Spleen (tissue), 11 donors: ENCODE data around the gene FBH1. TPM values are rescaled to one million over a fixed set of nuclear protein-coding genes. Genes with fewer than 3 reads are reported as not detected.
"Not testable (repeated sequence)": the region's sequence is repeated elsewhere in the genome, so short reads cannot be mapped to it uniquely, and the experiment has no call there.

ENCODE experiments used
- DNase-seq: peaks from one replicate; pipeline ENCODE4 v3.0.0-alpha.2; 2020
- H3K27ac ChIP-seq, 8 donors: fragments of 200-600 bp; sonication (generic) in 7 of 8; 1 replicate in 4 of 8; 2 replicates in 4 of 8; pipeline versions ENCODE4 v1.5.0 to v1.8.0; 2016 to 2021; ENCODE audit warnings: inconsistent platforms in 4 of 8, mild to moderate bottlenecking in 4 of 8, moderate library complexity in 1 of 8
- H3K27me3 ChIP-seq, 7 donors: fragments of 200-600 bp; sonication (generic) in 6 of 7; replicated peaks in 1 of 7; 1 replicate in 4 of 7; 2 replicates in 3 of 7; pipeline versions ENCODE4 v1.5.0 to v1.8.0; 2016 to 2021; ENCODE audit warnings: inconsistent platforms in 3 of 7, mild to moderate bottlenecking in 1 of 7
- H3K36me3 ChIP-seq, 6 donors: fragments of 200-600 bp; sonication (generic) in 5 of 6; 1 replicate in 4 of 6; 2 replicates in 2 of 6; pipeline versions ENCODE4 v1.5.0 to v1.8.0; 2016 to 2021; ENCODE audit warnings: inconsistent platforms in 2 of 6
- H3K4me1 ChIP-seq, 6 donors: fragments of 200-600 bp; sonication (generic) in 5 of 6; 1 replicate in 3 of 6; 2 replicates in 3 of 6; pipeline versions ENCODE4 v1.5.0 to v1.8.0; 2016 to 2021; ENCODE audit warnings: inconsistent platforms in 3 of 6
- H3K4me3 ChIP-seq, 8 donors: fragments of 200-600 bp; sonication (generic) in 7 of 8; 1 replicate in 4 of 8; 2 replicates in 4 of 8; pipeline versions ENCODE4 v1.5.0 to v1.8.0; 2016 to 2021; ENCODE audit warnings: inconsistent platforms in 4 of 8, mild to moderate bottlenecking in 4 of 8, moderate library complexity in 2 of 8
- H3K9me3 ChIP-seq, 8 donors: fragments of 200-600 bp; sonication (generic) in 7 of 8; 1 replicate in 4 of 8; 2 replicates in 4 of 8; pipeline versions ENCODE4 v1.5.0 to v1.8.0; 2016 to 2021; ENCODE audit warnings: inconsistent platforms in 4 of 8
- CTCF ChIP-seq, 11 experiments: fragments of 200-600 bp in 7 of 11; fragments of 450-650 bp in 4 of 11; sonication (generic) in 4 of 11; IDR thresholded peaks in 8 of 11; conservative IDR thresholded peaks in 3 of 11; 1 replicate in 7 of 11; 2 replicates in 4 of 11; pipeline versions ENCODE4 v1.4.0 to v1.8.0; 2016 to 2021; ENCODE audit warnings: antibody characterized with exemption in 11 of 11, inconsistent platforms in 4 of 11, mild to moderate bottlenecking in 1 of 11
- POLR2A ChIP-seq, 3 donors: fragments of 450-650 bp; IDR thresholded peaks; one replicate each; pipeline ENCODE4 v1.5.1; 2017; ENCODE audit warnings: antibody characterized with exemption in 3 of 3, mild to moderate bottlenecking in 1 of 3
- POLR2AphosphoS5 ChIP-seq, 3 donors: sonication (generic); formaldehyde crosslinking; IDR thresholded peaks; one replicate each; pipeline ENCODE4 v1.5.1; 2017; ENCODE audit warnings: antibody characterized with exemption in 3 of 3
- WGBS, 5 donors: extraction: QIAGEN DNeasy Blood & Tissue Kit in 3 of 5; methylation state at CpG; one replicate each; pipeline versions ENCODE4 v1.1.5 to v1.1.7; 2013 to 2018; 5-methylcytosine and 5-hydroxymethylcytosine counted together
- intact Hi-C: fragments of 100-400 bp; cut with DNase I; formaldehyde crosslinking; loops from one replicate; pipeline ENCODE4 v1.15.0; 2023; ENCODE audit warnings: low total_unique reads
- polyA plus RNA-seq, 3 donors: library from polyadenylated mRNA; stranded (reverse); fragments of 200-250 nt; gene quantifications; one replicate each; pipeline ENCODE4 v1.2.1, GENCODE V29; 2013
- total RNA-seq, 7 donors: library from RNA; depleted of rRNA in 3 of 7; stranded (reverse); fragments of >200 nt in 3 of 7; fragmentation: NEBNext Ultra II Directional in 4 of 7; extraction: Animal tissue kit (Norgen Biotek cat#: 25700) in 4 of 7; gene quantifications; one replicate each; pipeline versions ENCODE4 v1.1.0 to v1.2.1, GENCODE V29; 2016 to 2021
- donor health status: healthy with polysubstance abuse.
- donor health status: DM: no; HTN: no; CAD: no; lungs with moderate emphysema.
- donor health status: DM: no; HTN: no; CAD: no.
- donor health status: Bipolar disorder and iron deficiency.
- donor health status: healthy.
- donor health status: DM: no; HTN: no; CAD: no.
- donor health status: DM: yes; HTN: yes; CAD: no.

Gene FBH1
- total and polyA plus RNA-seq, 10 donors, result 33.4 to 118 (median 103) TPM

- TF ChIP-seq CTCF (IDR thresholded peaks at IDR 0.05 in 8 of 11, conservative IDR thresholded peaks at IDR 0.05 in 3 of 11) (no peak), POLR2AphosphoS5 (IDR thresholded peaks at IDR 0.05) (no peak), POLR2A (IDR thresholded peaks at IDR 0.05) (no peak)
- H3K27me3 ChIP-seq, result no peaks in the 10 kb centered on the region
Measured at GRCh38 chr10:5961405-5962100, 71.5 kb downstream of the FBH1 start.

GRCh38 chr10:5962358-5962940 is 72.4 kb downstream of the FBH1 start:
- H3K27me3 ChIP-seq, intact Hi-C loops, H3K4me3 ChIP-seq, H3K27ac ChIP-seq, DNase-seq, H3K4me1 ChIP-seq, H3K9me3 ChIP-seq: not testable (repeated sequence)
- H3K36me3 ChIP-seq, result peaks cover 0 to 98% (median 41%) of the 10 kb centered on the region in 6 donors
- whole genome bisulfite sequencing, 5 donors, result 96 to 98% (median 96%) methylated on average over 10 of the region's 10 CpGs

More at GRCh38 chr10:5961405-5962100, 71.5 kb downstream of the FBH1 start:
- no peaks in the 10 kb centered on the region for H3K4me1 ChIP-seq
- intact Hi-C loops, result no loop called here
- no peaks in the 10 kb centered on the region for H3K9me3 ChIP-seq
- H3K4me3 ChIP-seq, result no peak overlapping the region
- H3K27ac ChIP-seq, result no peak overlapping the region
- WGBS, 5 donors, result 93 to 96% (median 96%) methylated on average over 29 of the region's 29 CpGs
- peaks cover 0 to 100% (median 43%) of the 10 kb centered on the region in 6 donors for H3K36me3 ChIP-seq
- no peak for DNase-seq

GRCh38 chr10:5963071-5963470 is 73.0 kb downstream of the FBH1 start:
- H3K27ac ChIP-seq, result no peak overlapping the region
- DNase-seq, result no peak
- 89 to 95% (median 93%) methylated on average over 7 of the region's 7 CpGs for WGBS, 5 donors

GRCh38 chr10:5963591-5963990 is 73.5 kb downstream of the FBH1 start:
- 83 to 92% (median 88%) methylated on average over 10 of the region's 10 CpGs for WGBS, 5 donors
- peaks cover 0 to 98% (median 41%) of the 10 kb centered on the region in 6 donors for H3K36me3 ChIP-seq
- H3K4me1 ChIP-seq, result no peaks in the 10 kb centered on the region
- intact Hi-C loops, result no loop called here
- H3K27ac ChIP-seq, result no peak overlapping the region
- no peak overlapping the region for H3K4me3 ChIP-seq
- no peak for DNase-seq
- TF ChIP-seq POLR2A (IDR thresholded peaks at IDR 0.05), result no peak
- TF ChIP-seq POLR2AphosphoS5 (IDR thresholded peaks at IDR 0.05), result no peak
- TF ChIP-seq CTCF (IDR thresholded peaks at IDR 0.05 in 8 of 11, conservative IDR thresholded peaks at IDR 0.05 in 3 of 11), result no peak
- H3K9me3 ChIP-seq, result no peaks in the 10 kb centered on the region
- H3K27me3 ChIP-seq, result no peaks in the 10 kb centered on the region

More at GRCh38 chr10:5963071-5963470, 73.0 kb downstream of the FBH1 start:
- H3K4me3 ChIP-seq, result no peak overlapping the region
- no peaks in the 10 kb centered on the region for H3K27me3 ChIP-seq
- H3K9me3 ChIP-seq, result no peaks in the 10 kb centered on the region
- H3K36me3 ChIP-seq, result peaks cover 0 to 98% (median 41%) of the 10 kb centered on the region in 6 donors
- intact Hi-C loops, result no loop called here
- TF ChIP-seq POLR2A (IDR thresholded peaks at IDR 0.05) (no peak), POLR2AphosphoS5 (IDR thresholded peaks at IDR 0.05) (no peak), CTCF (IDR thresholded peaks at IDR 0.05 in 8 of 11, conservative IDR thresholded peaks at IDR 0.05 in 3 of 11) (no peak)
- no peaks in the 10 kb centered on the region for H3K4me1 ChIP-seq
